ENCODE measurements around the gene C19orf81. TPM values are rescaled to one million over a fixed set of nuclear protein-coding genes. Genes with fewer than 3 reads are reported as not detected.
"Not testable (repeated sequence)": the region's sequence is repeated elsewhere in the genome, so short reads cannot be mapped to it uniquely, and the experiment has no call there.

C19orf81 gene
- total RNA-seq, result 1 to 10 TPM; 5.1 to 5.7 TPM

- Mint-ChIP-seq H3K9me3 (peaks cover 0 to 4% of the 10 kb centered on the region in 2 donors), H3K36me3 (ENCODE audit: insufficient read depth in 2 of 2) (peaks cover 0 to 2% of the 10 kb centered on the region in 2 donors), H3K4me3 (no peak within 1 kb of the TSS), H3K27me3 (ENCODE audit: low read depth) (peaks cover 46% of the 10 kb centered on the region), H3K27ac (no peak within 1 kb of the TSS), H3K4me1 (ENCODE audit: low read depth) (no peaks in the 10 kb centered on the region)
- DNase-seq, result no peak
- peak in 1 of 2 donors; percentile 43 for ATAC-seq (replicated peaks in 1 of 2)
Observed at GRCh38 chr19:50649433-50650391, at the start of gene C19orf81. TSS of gene C19orf81 (plus strand) at chr19:50649445. CDS start at chr19:50649445, 0 bp downstream.

GRCh38 chr19:50601407-50602088 is 47.7 kb upstream of the C19orf81 start:
- Mint-ChIP-seq H3K9me3 (no peaks in the 10 kb centered on the region), H3K36me3 (ENCODE audit: insufficient read depth in 2 of 2) (peaks cover 1 to 2% of the 10 kb centered on the region in 2 donors), H3K27me3 (ENCODE audit: low read depth) (peaks cover 42% of the 10 kb centered on the region), H3K4me3 (no peak overlapping the region), H3K27ac (no peak overlapping the region), H3K4me1 (ENCODE audit: low read depth) (no peaks in the 10 kb centered on the region)
- DNase-seq, result no peak
- peak in 1 of 2 donors; percentile 56 for ATAC-seq (replicated peaks in 1 of 2)

GRCh38 chr19:50602089-50602422 is 47.2 kb upstream of the C19orf81 start:
- Mint-ChIP-seq H3K4me1 (ENCODE audit: low read depth) (peaks cover under 1% of the 10 kb centered on the region), H3K27me3 (ENCODE audit: low read depth) (peaks cover 48% of the 10 kb centered on the region), H3K36me3 (ENCODE audit: insufficient read depth in 2 of 2) (peaks cover 1 to 2% of the 10 kb centered on the region in 2 donors), H3K4me3 (no peak overlapping the region), H3K27ac (no peak overlapping the region), H3K9me3 (no peaks in the 10 kb centered on the region)
- DNase-seq (no peak), ATAC-seq (replicated peaks in 1 of 2) (no peak)

- peaks cover 0 to 2% of the 10 kb centered on the region in 2 donors for H3K9me3 Mint-ChIP-seq
- DNase-seq, result no peak
- peaks cover 1 to 5% of the 10 kb centered on the region in 2 donors for H3K36me3 Mint-ChIP-seq (ENCODE audit: insufficient read depth in 2 of 2)
- no peak overlapping the region for H3K27ac Mint-ChIP-seq
- peaks cover 5% of the 10 kb centered on the region for H3K4me1 Mint-ChIP-seq (ENCODE audit: low read depth)
- peaks cover 52% of the 10 kb centered on the region for H3K27me3 Mint-ChIP-seq (ENCODE audit: low read depth)
- ATAC-seq (replicated peaks in 1 of 2), result no peak
- H3K4me3 Mint-ChIP-seq, result no peak overlapping the region
Observed at GRCh38 chr19:50602496-50602895, 46.7 kb upstream of the C19orf81 start.

- peaks cover 56% of the 10 kb centered on the region for H3K27me3 Mint-ChIP-seq (ENCODE audit: low read depth)
- DNase-seq (no peak), ATAC-seq (replicated peaks in 1 of 2) (no peak)
- H3K4me3 Mint-ChIP-seq, result no peak overlapping the region
- peaks cover 1 to 7% of the 10 kb centered on the region in 2 donors for H3K36me3 Mint-ChIP-seq (ENCODE audit: insufficient read depth in 2 of 2)
- H3K4me1 Mint-ChIP-seq (ENCODE audit: low read depth), result peaks cover 9% of the 10 kb centered on the region
- no peak overlapping the region for H3K27ac Mint-ChIP-seq
- H3K9me3 Mint-ChIP-seq, result peaks cover 0 to 4% of the 10 kb centered on the region in 2 donors
Observed at GRCh38 chr19:50602935-50603334, 46.3 kb upstream of the C19orf81 start.

GRCh38 chr19:50604264-50605073 is 44.8 kb upstream of the C19orf81 start:
- peak; percentile 22 to 39 for ATAC-seq (replicated peaks in 1 of 2)
- DNase-seq, result peak in 1 of 2 donors; percentile 19
- peaks cover 16% of the 10 kb centered on the region for H3K4me1 Mint-ChIP-seq (ENCODE audit: low read depth)

GRCh38 chr19:50606059-50606836 is 43.0 kb upstream of the C19orf81 start:
- peak; percentile 48 to 50 for ATAC-seq (replicated peaks in 1 of 2)
- not testable (repeated sequence) for H3K36me3 Mint-ChIP-seq (ENCODE audit: insufficient read depth in 2 of 2); H3K27ac Mint-ChIP-seq; DNase-seq; H3K9me3 Mint-ChIP-seq
- Mint-ChIP-seq H3K4me3 (peak overlapping the region in 1 of 2 donors; percentile 72), H3K4me1 (ENCODE audit: low read depth) (peaks cover 16% of the 10 kb centered on the region), H3K27me3 (ENCODE audit: low read depth) (peaks cover 56% of the 10 kb centered on the region)

More at GRCh38 chr19:50604264-50605073, 44.8 kb upstream of the C19orf81 start:
- H3K4me3 Mint-ChIP-seq; H3K36me3 Mint-ChIP-seq (ENCODE audit: insufficient read depth in 2 of 2); H3K9me3 Mint-ChIP-seq; H3K27ac Mint-ChIP-seq: not testable (repeated sequence)
- H3K27me3 Mint-ChIP-seq (ENCODE audit: low read depth), result peaks cover 61% of the 10 kb centered on the region

- Mint-ChIP-seq H3K4me3 (peak overlapping the region; percentile 15 to 68), H3K4me1 (ENCODE audit: low read depth) (peaks cover 16% of the 10 kb centered on the region), H3K9me3 (peaks cover 0 to 4% of the 10 kb centered on the region in 2 donors), H3K27me3 (ENCODE audit: low read depth) (peaks cover 51% of the 10 kb centered on the region), H3K36me3 (ENCODE audit: insufficient read depth in 2 of 2) (peaks cover 1 to 7% of the 10 kb centered on the region in 2 donors), H3K27ac (no peak overlapping the region)
- DNase-seq, result no peak
- no peak for ATAC-seq (replicated peaks in 1 of 2)
Observed at GRCh38 chr19:50607388-50607787, 41.9 kb upstream of the C19orf81 start.

- Mint-ChIP-seq H3K9me3 (peaks cover 0 to 4% of the 10 kb centered on the region in 2 donors), H3K36me3 (ENCODE audit: insufficient read depth in 2 of 2) (peaks cover 1 to 7% of the 10 kb centered on the region in 2 donors), H3K27me3 (ENCODE audit: low read depth) (peaks cover 44% of the 10 kb centered on the region), H3K4me1 (ENCODE audit: low read depth) (peaks cover 16% of the 10 kb centered on the region), H3K27ac (no peak overlapping the region), H3K4me3 (peak overlapping the region; percentile 68 to 69)
- peak; percentile 92 to 95 for DNase-seq
- peak; percentile 95 to 96 for ATAC-seq (replicated peaks in 1 of 2)
Observed at GRCh38 chr19:50607874-50608785, 41.1 kb upstream of the C19orf81 start.

- H3K36me3 Mint-ChIP-seq (ENCODE audit: insufficient read depth in 2 of 2); H3K4me1 Mint-ChIP-seq (ENCODE audit: low read depth); H3K4me3 Mint-ChIP-seq; H3K9me3 Mint-ChIP-seq; DNase-seq; ATAC-seq (replicated peaks in 1 of 2); H3K27ac Mint-ChIP-seq: not testable (repeated sequence)
- H3K27me3 Mint-ChIP-seq (ENCODE audit: low read depth), result peaks cover 16% of the 10 kb centered on the region
Observed at GRCh38 chr19:50612504-50613404, 36.5 kb upstream of the C19orf81 start.

- ATAC-seq (replicated peaks in 1 of 2); H3K27ac Mint-ChIP-seq; H3K9me3 Mint-ChIP-seq; H3K27me3 Mint-ChIP-seq (ENCODE audit: low read depth); H3K36me3 Mint-ChIP-seq (ENCODE audit: insufficient read depth in 2 of 2); DNase-seq; H3K4me3 Mint-ChIP-seq; H3K4me1 Mint-ChIP-seq (ENCODE audit: low read depth): not testable (repeated sequence)
Observed at GRCh38 chr19:50618379-50618778, 30.9 kb upstream of the C19orf81 start.
